HG03432 (cell line): ENCODE measurements around the gene SEPHS2.
A peak's percentile ranks its signal among the peaks of the same experiment; 100 is the strongest.
"Not testable (repeated sequence)": the region's sequence is repeated elsewhere in the genome, so short reads cannot be mapped to it uniquely, and the experiment has no call there.

Experiments used
- ATAC-seq: cut with Tn5 transposase; IDR thresholded peaks from one replicate; pipeline ENCODE4 v1.9.1; 2021; ENCODE audit warnings: mild to moderate bottlenecking, moderate library complexity; ENCODE audit not compliant: unreplicated experiment

The SEPHS2 gene

GRCh38 chr16:30470170-30470512 is 24.5 kb upstream of the SEPHS2 start:
- ATAC-seq, result no peak

GRCh38 chr16:30464078-30464477 is 18.4 kb upstream of the SEPHS2 start:
- no peak for ATAC-seq

- ATAC-seq, result not testable (repeated sequence)
These were observed 15.8 kb upstream of the SEPHS2 start for GRCh38 chr16:30461426-30461825.

GRCh38 chr16:30459456-30459855 is 13.8 kb upstream of the SEPHS2 start:
- no peak for ATAC-seq

- peak; percentile 85 for ATAC-seq
These were observed 13.1 kb upstream of the SEPHS2 start for GRCh38 chr16:30458561-30459394.

- no peak for ATAC-seq
These were observed 12.3 kb upstream of the SEPHS2 start for GRCh38 chr16:30457743-30458560.

GRCh38 chr16:30457256-30457655 is 11.6 kb upstream of the SEPHS2 start:
- no peak for ATAC-seq

- ATAC-seq, result no peak
These were observed 10.6 kb upstream of the SEPHS2 start for GRCh38 chr16:30456302-30456701.

GRCh38 chr16:30452709-30453580 is 7.3 kb upstream of the SEPHS2 start:
- not testable (repeated sequence) for ATAC-seq

GRCh38 chr16:30449116-30449435 is 3.4 kb upstream of the SEPHS2 start:
- no peak for ATAC-seq

- ATAC-seq, result no peak
These were observed 2.0 kb upstream of the SEPHS2 start for GRCh38 chr16:30447512-30448226.

GRCh38 chr16:30446203-30446595 is 525 bp upstream of the SEPHS2 start:
- ATAC-seq, result no peak

GRCh38 chr16:30445149-30445407 is 596 bp downstream of the SEPHS2 start:
- no peak for ATAC-seq

GRCh38 chr16:30444231-30445148 is 1.2 kb downstream of the SEPHS2 start:
- ATAC-seq, result no peak

- ATAC-seq, result no peak
These were observed 2.0 kb downstream of the SEPHS2 start for GRCh38 chr16:30443631-30444030.

- no peak for ATAC-seq
These were observed 5.8 kb downstream of the SEPHS2 start for GRCh38 chr16:30439720-30440348.

- ATAC-seq, result no peak
These were observed 6.8 kb downstream of the SEPHS2 start for GRCh38 chr16:30438835-30439234.

- ATAC-seq, result no peak
These were observed 8.1 kb downstream of the SEPHS2 start for GRCh38 chr16:30437511-30438046.

GRCh38 chr16:30434852-30435251 is 10.8 kb downstream of the SEPHS2 start:
- no peak for ATAC-seq
